Astrocyte (in vitro differentiated cells and primary cell): ENCODE measurements around the gene TNPO3. TPM values are rescaled to one million over a fixed set of nuclear protein-coding genes. Genes with fewer than 3 reads are reported as not detected.

Experiments
- DNase-seq: peaks from one replicate; pipeline ENCODE4 v3.0.0-alpha.2; 2010; ENCODE audit warnings: low read depth
- FAIRE-seq: peaks from 2 replicates; lab custom pipeline; 2011; peaks lifted over from hg19 to GRCh38; lab: Jason Lieb, UNC
- H2AFZ ChIP-seq: 2 replicates; pipeline ENCODE4 v1.6.0; 2012; ENCODE audit warnings: low read depth, low read length, inconsistent platforms
- H3K27ac ChIP-seq: 2 replicates; pipeline ENCODE4 v1.5.1; 2011; ENCODE audit warnings: low read depth, low read length, inconsistent platforms
- H3K27me3 ChIP-seq: 2 replicates; pipeline ENCODE4 v1.6.0; 2011; ENCODE audit warnings: low read length, inconsistent platforms; ENCODE audit not compliant: insufficient read depth
- H3K36me3 ChIP-seq: 2 replicates; pipeline ENCODE4 v1.5.1; 2011; ENCODE audit warnings: low read length, inconsistent platforms; ENCODE audit not compliant: insufficient read depth
- H3K4me1 ChIP-seq: 2 replicates; pipeline ENCODE4 v1.5.1; 2011; ENCODE audit warnings: low read length, inconsistent platforms; ENCODE audit not compliant: insufficient read depth
- H3K4me2 ChIP-seq: 2 replicates; pipeline ENCODE4 v1.6.0; 2012; ENCODE audit warnings: low read length, inconsistent platforms
- H3K4me3 ChIP-seq: 2 replicates; pipeline ENCODE4 v1.5.1; 2011; ENCODE audit warnings: low read depth, mild to moderate bottlenecking, low read length, inconsistent platforms; ENCODE audit not compliant: insufficient read depth
- H3K79me2 ChIP-seq: 2 replicates; pipeline ENCODE4 v1.6.0; 2012; ENCODE audit warnings: mild to moderate bottlenecking, low read length, inconsistent platforms; ENCODE audit not compliant: insufficient read depth
- H3K9ac ChIP-seq: 2 replicates; pipeline ENCODE4 v1.6.0; 2012; ENCODE audit warnings: mild to moderate bottlenecking, low read length, inconsistent platforms
- H3K9me3 ChIP-seq: 2 replicates; pipeline ENCODE4 v1.5.1; 2012; ENCODE audit warnings: low read depth, mild to moderate bottlenecking, low read length, inconsistent platforms; ENCODE audit not compliant: insufficient read depth
- H4K20me1 ChIP-seq: 2 replicates; pipeline ENCODE4 v1.6.0; 2012; ENCODE audit warnings: low read length, inconsistent platforms; ENCODE audit not compliant: insufficient read depth
- H3K27ac Mint-ChIP-seq: one replicate; pipeline ENCODE4 v1.8.0; 2021; ENCODE audit warnings: mild to moderate bottlenecking, mixed read lengths; ENCODE audit not compliant: unreplicated experiment
- H3K27me3 Mint-ChIP-seq: one replicate; pipeline ENCODE4 v1.8.0; 2021; ENCODE audit warnings: low read depth, mixed read lengths; ENCODE audit not compliant: unreplicated experiment
- H3K36me3 Mint-ChIP-seq: one replicate; pipeline ENCODE4 v1.8.0; 2021; ENCODE audit warnings: low read depth, mixed read lengths; ENCODE audit not compliant: unreplicated experiment
- H3K4me1 Mint-ChIP-seq: one replicate; pipeline ENCODE4 v1.8.0; 2021; ENCODE audit warnings: low read depth, mixed read lengths; ENCODE audit not compliant: unreplicated experiment
- H3K4me3 Mint-ChIP-seq: one replicate; pipeline ENCODE4 v1.8.0; 2021; ENCODE audit warnings: mild to moderate bottlenecking, moderate library complexity, mixed read lengths; ENCODE audit not compliant: unreplicated experiment
- H3K9me3 Mint-ChIP-seq: one replicate; pipeline ENCODE4 v1.8.0; 2021; ENCODE audit warnings: mild to moderate bottlenecking, mixed read lengths; ENCODE audit not compliant: unreplicated experiment
- EZH2 ChIP-seq: IDR thresholded peaks from 2 replicates; pipeline ENCODE4 v1.6.1; 2012; ENCODE audit warnings: mild to moderate bottlenecking, low read length, inconsistent platforms; ENCODE audit not compliant: insufficient read depth
- total RNA-seq: library from RNA; stranded (reverse); gene quantifications from 2 replicates; pipeline ENCODE4 v1.2.1, GENCODE V29; 2021
- TF ChIP-seq, protein P1 (sequence below): IDR thresholded peaks from 2 replicates; pipeline ENCODE4 v1.5.1; 2011; ENCODE audit warnings: low read depth, mild to moderate bottlenecking, inconsistent platforms, low read length, moderate library complexity; ENCODE audit not compliant: insufficient read depth

TNPO3 gene
- total RNA-seq, 1 donor from 2014 or later, result 49.2 TPM

DNA sequence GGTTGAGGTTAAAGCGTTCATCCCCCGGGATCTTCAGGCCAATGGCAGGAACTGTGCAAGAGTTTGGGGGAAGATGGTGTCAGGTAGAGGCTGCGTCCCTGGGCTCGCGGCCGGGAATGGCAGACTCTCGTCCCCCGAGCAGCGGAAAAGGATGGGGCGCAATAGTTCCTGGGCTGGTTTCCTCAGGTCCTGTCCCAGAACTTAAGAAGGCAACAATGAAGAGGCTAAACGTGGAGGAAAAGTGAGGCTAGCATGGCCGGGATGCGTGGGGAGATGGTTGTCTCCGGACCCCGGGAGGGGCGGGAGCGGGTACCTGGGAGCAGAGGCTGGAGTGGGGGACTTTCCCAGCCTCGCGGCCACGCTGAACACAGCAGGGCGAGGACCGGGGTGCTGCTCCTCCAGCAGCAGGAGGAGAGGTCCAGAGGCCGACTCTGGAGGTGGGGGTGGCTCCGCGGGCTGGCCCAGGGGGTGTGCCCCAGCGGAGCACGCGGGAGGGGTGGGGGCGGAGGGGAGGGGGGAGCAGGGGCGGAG lies 116.3 kb downstream of the TNPO3 start:
- no peaks in the 10 kb centered on the region for H3K9me3 ChIP-seq
- H3K4me2 ChIP-seq, result peak overlapping the region; percentile 78
- no peaks in the 10 kb centered on the region for H3K36me3 ChIP-seq
- peaks cover 2% of the 10 kb centered on the region for H3K4me1 Mint-ChIP-seq
- no peak overlapping the region for H3K27ac ChIP-seq
- FAIRE-seq, result no peak
- H4K20me1 ChIP-seq, result no peaks in the 10 kb centered on the region
- peak overlapping the region; percentile 57 for H2AFZ ChIP-seq
- H3K27me3 Mint-ChIP-seq, result peaks cover 58% of the 10 kb centered on the region
- H3K27ac Mint-ChIP-seq, result no peak overlapping the region
- peak; percentile 51 for TF ChIP-seq EZH2
- TF ChIP-seq, protein P1, sequence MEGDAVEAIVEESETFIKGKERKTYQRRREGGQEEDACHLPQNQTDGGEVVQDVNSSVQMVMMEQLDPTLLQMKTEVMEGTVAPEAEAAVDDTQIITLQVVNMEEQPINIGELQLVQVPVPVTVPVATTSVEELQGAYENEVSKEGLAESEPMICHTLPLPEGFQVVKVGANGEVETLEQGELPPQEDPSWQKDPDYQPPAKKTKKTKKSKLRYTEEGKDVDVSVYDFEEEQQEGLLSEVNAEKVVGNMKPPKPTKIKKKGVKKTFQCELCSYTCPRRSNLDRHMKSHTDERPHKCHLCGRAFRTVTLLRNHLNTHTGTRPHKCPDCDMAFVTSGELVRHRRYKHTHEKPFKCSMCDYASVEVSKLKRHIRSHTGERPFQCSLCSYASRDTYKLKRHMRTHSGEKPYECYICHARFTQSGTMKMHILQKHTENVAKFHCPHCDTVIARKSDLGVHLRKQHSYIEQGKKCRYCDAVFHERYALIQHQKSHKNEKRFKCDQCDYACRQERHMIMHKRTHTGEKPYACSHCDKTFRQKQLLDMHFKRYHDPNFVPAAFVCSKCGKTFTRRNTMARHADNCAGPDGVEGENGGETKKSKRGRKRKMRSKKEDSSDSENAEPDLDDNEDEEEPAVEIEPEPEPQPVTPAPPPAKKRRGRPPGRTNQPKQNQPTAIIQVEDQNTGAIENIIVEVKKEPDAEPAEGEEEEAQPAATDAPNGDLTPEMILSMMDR, result no peak
- no peak overlapping the region for H3K9ac ChIP-seq
- DNase-seq, result no peak
- no peaks in the 10 kb centered on the region for H3K4me1 ChIP-seq
- H3K36me3 Mint-ChIP-seq, result no peaks in the 10 kb centered on the region
- H3K4me3 Mint-ChIP-seq, result peak overlapping the region; percentile 40
- H3K4me3 ChIP-seq, result peak overlapping the region; percentile 25
- peaks cover 39% of the 10 kb centered on the region for H3K27me3 ChIP-seq
- no peaks in the 10 kb centered on the region for H3K9me3 Mint-ChIP-seq
- H3K79me2 ChIP-seq, result no peaks in the 10 kb centered on the region

DNA sequence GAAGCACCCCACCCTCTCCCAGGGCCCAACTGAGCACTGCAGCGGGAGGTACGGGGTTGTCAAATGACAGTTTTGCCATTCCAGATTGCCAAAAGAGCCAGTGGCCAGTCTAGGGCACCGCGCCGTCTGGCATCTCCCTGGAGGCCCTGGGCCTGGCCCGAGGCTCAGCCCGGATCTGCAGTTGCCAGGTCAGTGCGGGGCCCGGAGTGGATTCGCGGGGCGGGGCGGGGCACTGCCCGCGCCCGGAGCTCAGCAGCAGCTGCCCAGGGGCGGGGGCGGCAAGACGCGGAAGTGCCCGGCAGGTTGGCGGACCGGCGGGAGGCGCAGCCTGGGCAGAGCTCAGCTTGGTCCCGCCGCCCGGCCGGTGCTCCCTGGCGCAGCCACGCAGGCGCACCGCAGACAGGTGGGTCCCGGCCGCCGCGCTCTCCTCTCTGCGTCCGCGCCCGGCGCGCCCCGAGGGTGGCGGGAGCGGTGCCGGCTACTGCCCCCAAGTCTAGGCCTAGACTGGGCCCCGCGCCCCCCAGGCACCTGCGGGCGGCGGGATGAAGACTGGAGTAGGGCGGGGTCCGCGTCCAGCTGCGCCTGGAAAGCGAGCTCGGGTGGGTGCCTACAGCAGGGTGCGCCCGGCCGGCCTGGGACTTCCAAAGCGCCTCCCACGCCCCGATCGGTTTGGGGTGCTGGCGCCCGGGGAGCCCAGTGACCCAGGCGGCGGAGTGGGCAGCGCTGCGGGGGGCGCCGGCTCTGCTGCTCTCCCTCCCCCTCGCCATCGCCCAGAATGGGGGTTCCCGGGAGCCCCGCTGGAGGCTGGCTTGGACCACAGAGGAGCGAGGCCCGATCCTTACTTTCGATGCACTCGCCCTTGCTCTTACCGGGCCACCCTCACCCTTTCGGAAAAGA lies 117.0 kb downstream of the TNPO3 start, which contains the start of gene IRF5:
Gene IRF5 (plus strand): TSS at position 281 of the 897 bp plus-strand sequence. CDS start 4,155 bp downstream, outside the sequence.
- peaks cover 64% of the 10 kb centered on the region for H3K27me3 Mint-ChIP-seq
- H3K4me1 Mint-ChIP-seq, result peaks cover 2% of the 10 kb centered on the region
- Histone ChIP-seq H3K27ac (no peak within 1 kb of the TSS), H3K9me3 (no peaks in the 10 kb centered on the region), H3K4me1 (no peaks in the 10 kb centered on the region), H3K4me3 (peak within 1 kb of the TSS; percentile 39), H2AFZ (peak within 1 kb of the TSS; percentile 57), H3K4me2 (peak within 1 kb of the TSS; percentile 78), H3K36me3 (no peaks in the 10 kb centered on the region), H3K9ac (no peak within 1 kb of the TSS), H3K79me2 (no peaks in the 10 kb centered on the region), H4K20me1 (no peaks in the 10 kb centered on the region), H3K27me3 (peaks cover 39% of the 10 kb centered on the region)
- peaks cover 3% of the 10 kb centered on the region for H3K36me3 Mint-ChIP-seq
- peak within 1 kb of the TSS; percentile 76 for H3K4me3 Mint-ChIP-seq
- H3K9me3 Mint-ChIP-seq, result peaks cover 5% of the 10 kb centered on the region
- DNase-seq, result no peak
- TF ChIP-seq, protein P1, result no peak
- TF ChIP-seq EZH2, result peak; percentile 95
- FAIRE-seq, result no peak
- no peak within 1 kb of the TSS for H3K27ac Mint-ChIP-seq
